Tongue (tissue), 2 donors: Measurements from ENCODE around the gene MEX3B. TPM values are rescaled to one million over a fixed set of nuclear protein-coding genes. Genes with fewer than 3 reads are reported as not detected.
"Not testable (repeated sequence)": the region's sequence is repeated elsewhere in the genome, so short reads cannot be mapped to it uniquely, and the experiment has no call there.

ENCODE experiments used
- DNase-seq: peaks from one replicate; pipeline ENCODE4 v3.0.0-alpha.2; 2015
- total RNA-seq: library from RNA; depleted of rRNA; stranded (reverse); fragments of >200 nt; gene quantifications from one replicate; pipeline ENCODE4 v1.2.3, GENCODE V29; 2014

Gene MEX3B
- total RNA-seq, 1 donor from 2014 or later: 9.1 TPM

DNA sequence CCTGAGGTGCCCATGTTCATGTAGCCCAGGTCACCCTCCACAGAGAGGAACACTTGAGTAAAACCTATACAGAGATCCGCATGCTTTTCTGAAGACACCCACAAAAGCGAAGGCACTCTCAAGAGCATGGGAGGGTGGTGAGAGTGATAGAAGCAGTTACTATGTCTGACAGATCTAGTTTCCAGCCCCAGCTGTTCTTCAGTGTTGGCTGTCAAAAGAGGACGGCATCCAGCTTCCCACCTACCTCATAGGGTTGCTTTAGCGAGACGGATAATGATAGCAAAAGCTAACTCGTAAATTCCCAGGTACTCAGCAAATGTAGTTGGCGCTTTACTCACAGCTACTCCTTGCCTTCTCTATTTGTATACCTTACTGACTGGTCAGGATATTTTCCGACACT, 3.0 kb upstream of the MEX3B start:
- DNase-seq: peak; percentile 53

DNA sequence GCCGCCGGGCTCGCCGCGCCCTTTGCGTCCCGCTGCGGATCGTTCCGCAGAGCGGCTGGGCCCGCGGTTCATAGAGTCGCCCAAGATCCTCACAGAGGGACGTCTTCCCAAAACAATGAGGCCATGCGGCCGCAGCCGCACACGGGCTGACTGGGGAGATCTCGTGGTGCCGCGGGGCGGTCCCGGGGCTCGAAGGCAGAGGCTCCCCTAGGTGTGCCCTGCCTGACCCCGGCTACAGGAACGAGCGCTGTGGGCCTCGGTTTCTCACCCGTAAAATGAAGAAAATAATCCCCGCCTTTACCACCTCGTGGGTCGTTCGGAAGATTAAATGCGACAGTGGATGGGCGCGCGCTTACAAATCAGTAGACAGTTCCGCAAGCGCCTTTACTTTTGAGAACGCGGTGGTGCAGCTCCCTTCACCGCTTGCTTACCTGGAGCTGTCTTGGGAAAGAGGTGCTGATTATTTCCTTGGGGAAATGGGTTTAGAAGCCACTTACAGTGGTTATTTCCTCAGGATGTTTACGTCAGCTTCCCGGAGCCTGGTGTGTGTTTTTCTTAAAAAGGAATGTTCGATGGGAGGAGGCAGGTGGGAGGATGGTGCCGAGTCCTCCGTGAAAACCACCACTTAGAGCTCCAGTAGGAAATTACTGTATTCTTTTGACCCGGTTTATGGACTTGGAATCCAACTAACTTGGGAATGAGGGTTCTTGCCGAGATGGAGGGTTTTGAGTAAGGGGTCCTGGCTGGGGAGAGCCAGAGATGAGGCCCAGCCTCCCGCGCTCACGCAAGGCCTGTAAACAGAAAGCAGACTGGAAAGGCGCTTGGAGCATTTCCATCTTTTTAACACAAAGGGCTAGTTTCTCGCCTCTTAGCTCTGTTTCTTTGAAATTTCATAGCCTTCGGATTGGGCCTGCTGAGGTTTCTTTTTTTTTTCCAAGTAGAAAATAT, 1.9 kb upstream of the MEX3B start:
- DNase-seq: peak; percentile 49

DNA sequence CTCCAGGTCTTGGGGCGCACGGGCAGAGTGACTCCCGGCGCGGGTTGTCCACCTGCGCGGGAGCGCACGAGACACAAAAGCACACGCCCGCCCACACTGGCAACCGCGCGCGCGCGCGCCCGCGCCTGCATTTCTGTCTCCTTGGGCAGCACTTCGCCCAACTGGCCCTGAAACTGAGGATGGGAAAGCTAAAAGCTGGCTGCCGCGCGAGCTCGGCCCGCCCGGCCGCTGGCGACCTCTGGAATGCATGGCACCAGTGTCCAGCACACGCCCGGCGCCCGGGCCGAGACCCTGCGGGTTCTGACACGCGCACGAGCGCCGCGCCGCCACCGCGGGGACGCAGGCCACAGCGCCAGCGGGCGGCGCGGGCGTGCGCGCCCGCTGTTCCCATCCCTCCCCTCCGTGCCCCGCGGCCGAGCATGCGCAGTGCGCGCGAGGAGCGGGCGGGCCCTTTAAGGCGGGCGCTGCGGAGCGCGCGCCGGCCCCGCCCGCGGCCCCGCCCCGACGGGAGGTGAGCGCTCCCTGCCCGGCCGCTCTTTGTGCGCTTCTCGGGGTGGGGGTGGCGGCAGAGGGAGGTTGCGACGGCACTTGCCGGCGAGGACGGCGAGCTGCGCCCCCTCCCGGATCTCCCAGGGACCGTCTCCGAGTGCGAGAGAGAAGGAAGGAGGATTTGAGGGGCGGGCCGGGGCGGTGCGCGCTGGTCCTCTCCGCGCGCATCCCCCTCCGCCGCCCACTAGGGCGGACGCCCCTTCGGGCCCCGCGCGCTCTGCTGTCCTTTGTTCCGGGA, 1.0 kb upstream of the MEX3B start:
- peak; percentile 98 for DNase-seq

DNA sequence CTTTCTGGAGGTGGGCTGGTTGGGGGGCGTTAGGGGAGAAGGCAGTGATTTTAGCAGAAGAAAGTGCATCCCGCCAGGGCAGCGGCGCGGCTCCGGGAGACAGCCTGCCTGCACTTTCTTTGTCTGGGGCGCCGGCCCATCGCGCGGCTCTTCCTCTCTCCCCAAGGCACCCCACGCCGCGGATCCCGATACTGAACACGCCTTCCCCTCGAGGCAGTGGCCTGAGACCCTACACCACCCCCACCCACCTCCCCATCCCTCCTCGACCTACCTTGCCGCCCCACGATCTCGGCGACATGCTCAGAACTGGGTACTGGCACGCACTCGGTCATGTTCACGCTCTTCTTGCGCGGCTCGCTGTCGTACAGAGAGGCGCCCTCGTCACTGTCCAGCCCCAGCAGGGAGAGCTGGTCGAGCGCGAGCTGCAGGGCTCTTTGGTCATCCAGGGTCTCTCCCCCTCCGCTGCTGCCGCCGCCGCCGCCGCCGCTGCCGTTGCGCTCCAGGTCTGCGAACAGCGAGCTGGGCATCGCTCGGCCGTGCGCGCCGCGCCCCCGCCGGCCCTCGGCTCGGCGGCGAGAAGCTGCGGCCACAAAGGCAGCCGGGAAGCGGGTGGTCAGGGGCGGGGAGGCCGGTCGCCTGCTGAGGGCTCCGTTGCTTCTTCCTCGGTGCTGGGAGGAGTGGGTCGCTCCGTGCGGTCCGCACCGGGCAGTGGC, 483 bp downstream of the MEX3B start:
- DNase-seq: peak; percentile 60

DNA sequence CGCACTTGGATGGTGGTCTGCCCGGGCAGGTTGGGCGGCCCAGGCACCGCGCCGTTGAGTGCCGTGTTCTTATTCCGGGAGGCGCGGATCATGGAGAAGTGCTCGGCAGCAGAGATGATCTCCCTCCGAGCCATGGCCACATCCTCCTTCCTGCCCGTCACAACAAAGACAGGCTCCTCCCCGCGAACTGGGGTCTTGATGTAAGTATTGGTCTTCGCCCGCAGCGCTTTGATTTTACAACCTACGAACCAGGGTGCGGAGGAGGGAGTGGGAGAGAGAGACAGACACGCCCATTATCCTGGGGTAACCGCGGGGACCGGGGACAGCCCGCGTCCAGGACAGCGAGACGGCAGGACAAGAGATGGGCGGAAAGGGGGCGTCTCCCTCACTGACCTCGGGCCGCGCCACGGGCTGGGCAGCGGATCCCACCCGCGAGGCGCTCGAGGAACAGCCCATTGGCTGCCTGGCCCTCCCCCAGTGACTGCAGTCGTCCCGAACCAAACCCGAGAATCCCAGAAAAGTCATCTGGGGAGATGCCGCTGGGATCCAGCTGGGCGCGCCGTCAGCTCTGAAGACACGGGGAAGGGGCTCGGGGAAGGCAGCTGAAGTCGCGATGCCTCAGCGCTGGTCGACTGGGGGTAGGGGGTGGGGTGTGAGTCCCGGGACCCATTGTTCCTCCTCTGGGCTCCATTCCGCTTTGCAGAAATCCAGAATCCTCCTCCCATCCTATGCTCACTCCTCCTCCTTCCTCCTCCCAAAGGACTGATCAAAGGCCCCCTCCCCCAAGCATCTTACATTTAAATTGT, 1.2 kb downstream of the MEX3B start:
- DNase-seq: peak; percentile 83

DNA sequence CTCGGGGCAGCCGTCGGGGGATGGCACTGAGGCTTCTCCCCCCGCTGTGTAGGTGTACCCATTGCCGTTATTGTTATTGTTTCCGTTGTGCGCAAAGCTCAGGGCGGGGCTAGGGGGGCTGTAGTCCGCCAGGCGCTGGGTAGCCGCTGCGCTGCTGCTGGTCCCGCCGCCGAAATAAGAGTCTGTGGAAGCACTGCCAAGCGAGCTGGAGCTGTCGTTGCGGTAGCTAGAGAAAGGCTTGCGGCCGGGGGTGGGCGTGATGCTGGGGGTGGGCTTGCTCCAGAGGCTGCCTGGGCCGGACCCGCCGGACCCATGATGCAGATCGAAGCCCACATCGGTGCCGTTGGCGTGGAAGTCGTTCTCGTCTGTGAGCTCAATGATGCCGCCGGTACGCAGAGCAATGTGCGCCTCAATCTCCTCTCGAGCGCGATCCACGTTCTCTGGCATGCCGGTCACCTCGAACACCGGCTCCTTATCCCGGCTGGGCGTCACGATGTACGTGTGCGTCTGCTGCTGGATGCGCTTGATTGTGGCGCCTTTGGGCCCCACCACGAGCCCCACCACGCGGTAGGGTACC, 1.9 kb downstream of the MEX3B start:
- peak; percentile 31 for DNase-seq

DNA sequence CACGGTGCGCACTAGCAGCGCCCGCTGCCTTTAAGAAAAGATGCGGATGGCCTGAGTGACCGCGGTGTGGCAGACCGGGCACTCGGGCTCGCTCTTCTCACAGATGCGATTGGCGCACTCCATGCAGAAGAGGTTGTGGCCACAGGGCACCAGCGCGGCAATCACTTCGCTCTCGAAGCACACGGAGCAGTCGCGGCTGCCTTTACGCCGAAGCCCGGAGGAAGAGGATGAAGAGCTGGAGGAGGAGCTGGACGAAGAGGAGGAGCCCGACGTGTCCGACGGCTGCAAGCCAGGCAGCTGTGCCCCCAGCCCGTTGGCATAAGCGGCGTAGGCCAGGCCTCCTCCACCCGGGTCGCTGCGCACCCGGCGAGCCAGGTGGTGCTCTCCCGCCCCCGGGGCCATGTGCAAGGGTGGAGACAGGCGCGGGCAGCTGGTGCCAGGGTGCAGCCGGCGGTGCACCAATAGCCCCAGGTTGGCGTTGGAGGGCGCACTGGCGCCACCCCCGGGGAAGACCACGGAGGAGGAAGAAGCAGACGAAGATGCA, 2.6 kb downstream of the MEX3B start:
- peak; percentile 72 for DNase-seq

DNA sequence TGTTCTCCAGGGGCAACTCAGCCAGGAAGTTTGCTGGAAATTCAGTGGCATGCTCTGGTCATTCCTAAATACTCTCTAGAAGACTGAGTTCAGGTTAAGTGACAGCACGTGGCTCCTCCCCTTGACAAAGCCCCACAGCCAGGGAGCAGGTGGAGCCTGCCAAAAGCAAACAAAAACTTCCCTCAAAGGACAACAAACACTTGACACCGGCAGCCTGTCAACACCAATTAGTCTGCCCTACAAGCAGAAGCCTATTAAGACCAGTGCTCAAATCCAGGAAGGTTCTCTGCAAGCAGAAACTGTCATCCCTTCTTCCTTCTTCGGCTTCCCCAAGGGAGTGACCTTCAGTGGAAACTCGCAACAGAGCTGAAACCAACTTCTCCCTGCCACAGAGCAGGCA, 5.0 kb downstream of the MEX3B start:
- peak; percentile 54 for DNase-seq

DNA sequence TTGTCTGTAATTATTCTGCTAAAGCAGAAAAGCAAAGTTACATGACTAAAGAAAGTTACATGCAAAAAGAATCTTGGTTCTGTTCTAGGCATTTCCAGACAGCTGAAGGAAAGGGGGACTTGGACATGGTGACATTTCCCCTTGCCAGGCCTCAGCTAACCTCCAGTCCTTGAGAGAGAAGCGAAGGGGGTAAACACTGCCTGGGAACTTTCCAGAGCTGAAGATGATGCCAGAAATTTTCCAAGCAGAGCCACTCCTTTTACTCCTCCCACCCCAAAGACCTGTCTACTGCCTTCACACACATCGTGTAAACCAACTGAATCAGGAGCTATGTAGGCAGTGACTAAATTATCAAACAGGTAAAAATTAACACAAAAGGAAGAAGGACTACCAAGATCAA, 5.4 kb downstream of the MEX3B start:
- peak; percentile 66 for DNase-seq

DNA sequence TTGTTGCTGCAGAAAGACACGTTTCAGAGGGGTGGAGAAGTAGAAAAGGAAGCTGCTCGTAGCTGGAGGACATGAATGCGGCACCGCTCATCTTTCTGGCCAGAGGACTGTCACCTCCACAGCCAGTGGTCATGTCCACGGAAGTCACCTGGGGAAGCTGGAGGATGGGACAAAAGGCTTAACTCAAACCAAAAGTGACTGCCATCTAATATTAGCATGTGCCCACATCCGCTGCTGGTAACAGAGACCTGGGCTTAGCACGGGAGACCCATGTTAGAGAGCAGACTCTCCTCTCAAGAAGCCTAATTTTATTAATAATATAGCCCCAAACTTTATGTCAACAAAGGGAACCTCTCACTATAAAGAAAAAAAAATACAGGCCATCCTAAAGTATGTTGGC, 5.9 kb downstream of the MEX3B start:
- DNase-seq: no peak

DNA sequence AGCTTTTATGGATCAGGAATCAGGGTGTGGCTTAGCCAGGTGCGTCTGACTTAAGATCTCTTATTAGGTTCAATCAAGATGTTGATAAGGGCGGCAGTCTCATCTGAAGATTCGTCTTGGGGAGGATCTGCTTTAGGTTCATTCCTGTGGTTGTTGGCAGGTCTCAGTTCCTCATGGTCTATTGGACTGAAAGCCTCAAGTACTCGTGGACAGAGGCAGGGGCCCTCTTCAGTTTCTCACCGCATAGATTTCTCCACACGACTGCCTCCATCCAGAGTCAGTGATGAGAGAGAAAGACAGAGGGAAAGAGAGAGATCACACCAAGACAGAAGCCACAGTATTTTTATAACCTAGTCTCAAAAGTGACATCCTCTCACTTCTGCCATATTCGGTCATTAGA, 9.4 kb downstream of the MEX3B start:
- DNase-seq: no peak

DNA sequence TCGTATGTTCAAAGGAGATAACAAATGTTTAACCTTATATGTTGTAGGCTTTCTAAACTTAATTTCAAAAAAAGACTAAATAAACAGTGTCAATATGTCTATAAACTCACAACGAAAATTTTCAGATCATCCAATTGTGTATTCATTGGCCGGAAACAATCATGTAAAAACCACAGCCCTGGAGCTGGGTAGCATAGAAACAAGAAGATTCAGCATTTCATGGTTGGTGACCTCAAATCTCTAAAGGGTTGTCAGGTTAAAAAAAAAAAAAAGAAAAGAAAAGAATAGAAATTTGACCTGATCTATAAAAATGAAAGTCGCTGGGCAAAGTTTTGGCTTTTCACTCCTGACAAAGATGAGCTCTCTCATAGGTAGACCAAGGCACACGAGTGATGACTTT, 13.9 kb downstream of the MEX3B start:
- DNase-seq: no peak

DNA sequence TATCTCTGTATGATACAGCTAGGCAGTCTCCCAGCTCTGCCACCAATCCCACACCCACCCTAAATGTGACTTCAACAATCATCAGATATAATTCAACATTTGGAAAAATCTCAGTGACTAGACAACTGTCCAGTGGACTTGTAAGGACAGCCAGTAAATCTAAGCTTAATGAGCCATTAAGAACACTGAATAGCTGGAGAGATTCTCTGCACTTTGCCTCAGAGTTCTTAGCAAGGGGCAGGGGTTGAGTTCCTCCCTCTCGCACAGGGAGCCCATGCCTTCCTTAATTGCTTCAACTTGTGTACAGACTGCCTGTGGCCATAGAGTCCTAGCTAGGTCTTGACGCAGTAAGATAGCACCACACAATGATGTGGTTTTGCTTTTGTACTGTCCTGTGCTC, 15.6 kb downstream of the MEX3B start:
- no peak for DNase-seq

DNA sequence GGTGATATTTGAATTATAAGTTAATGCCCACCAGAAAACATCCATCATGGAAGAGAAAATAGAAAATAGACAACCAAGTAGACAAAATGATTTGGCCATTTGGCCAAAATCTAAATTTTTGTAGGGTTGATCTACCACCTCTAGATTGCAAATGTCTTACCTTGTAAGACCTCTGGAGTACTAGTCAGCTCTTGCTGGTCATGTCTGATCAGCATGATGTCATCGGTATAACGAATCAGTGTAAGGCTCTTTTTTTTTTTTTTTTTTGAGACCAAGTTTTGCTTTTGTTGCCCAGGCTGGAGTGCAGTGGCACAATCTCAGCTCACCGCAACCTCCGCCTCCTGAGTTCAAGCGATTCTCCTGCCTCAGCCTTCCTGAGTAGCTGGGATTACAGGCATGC, 17.7 kb downstream of the MEX3B start:
- DNase-seq: not testable (repeated sequence)

DNA sequence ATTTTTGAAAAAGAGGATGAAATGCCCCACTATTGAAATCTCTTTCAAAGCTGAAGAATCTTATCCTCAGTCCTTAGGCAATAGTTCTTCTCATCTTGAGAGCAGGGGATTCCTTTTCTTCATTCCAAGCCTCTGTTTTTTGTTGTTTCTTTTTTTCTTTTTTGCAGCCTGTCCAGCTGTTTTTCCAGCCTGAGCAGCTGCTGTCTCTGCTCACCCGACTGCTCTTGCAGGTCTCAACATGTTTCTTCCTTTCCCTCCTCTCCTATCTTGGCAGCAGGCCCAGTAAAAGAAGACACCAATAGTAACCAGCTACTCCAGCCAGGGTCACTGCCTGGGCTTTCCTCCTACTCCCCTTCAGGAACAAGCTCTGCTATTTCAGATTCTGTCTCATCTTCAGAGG, 23.8 kb downstream of the MEX3B start:
- DNase-seq: peak; percentile 93

DNA sequence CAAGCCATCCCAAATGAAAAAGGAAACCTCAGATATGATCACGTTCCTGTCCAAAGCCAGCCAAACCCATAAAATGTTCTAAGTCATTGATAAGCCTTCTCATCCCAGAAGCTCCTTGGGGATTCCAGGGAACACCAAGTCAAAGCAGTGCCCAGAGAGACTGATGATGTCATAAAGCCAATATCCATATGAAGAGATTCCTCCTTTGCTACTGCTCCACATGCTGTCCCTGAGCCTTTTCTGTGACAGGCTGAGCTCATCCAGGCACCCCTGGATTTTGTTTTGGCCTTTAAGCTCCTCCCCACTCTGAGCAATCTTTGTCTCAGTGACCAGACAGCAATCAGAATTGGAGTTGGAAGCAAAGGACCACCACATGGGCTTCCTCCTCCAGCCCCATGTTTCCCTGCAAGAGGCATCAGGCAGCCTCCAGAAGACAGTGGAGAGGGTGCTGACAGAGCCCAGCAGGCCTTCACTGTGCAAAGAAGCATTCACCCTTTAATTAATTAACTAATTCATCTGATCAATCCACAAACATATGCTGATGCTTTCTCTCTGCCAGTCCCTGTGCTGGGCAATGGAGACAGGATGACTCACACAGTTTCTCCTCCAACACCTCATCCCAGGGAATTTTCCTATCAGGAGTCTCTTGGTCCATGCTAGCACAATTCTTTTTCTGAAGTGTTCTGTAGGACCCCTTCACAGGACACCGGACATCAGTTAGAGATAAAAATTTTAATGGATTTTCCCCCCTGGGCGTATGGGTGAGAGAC, 25.0 kb downstream of the MEX3B start:
- no peak for DNase-seq

DNA sequence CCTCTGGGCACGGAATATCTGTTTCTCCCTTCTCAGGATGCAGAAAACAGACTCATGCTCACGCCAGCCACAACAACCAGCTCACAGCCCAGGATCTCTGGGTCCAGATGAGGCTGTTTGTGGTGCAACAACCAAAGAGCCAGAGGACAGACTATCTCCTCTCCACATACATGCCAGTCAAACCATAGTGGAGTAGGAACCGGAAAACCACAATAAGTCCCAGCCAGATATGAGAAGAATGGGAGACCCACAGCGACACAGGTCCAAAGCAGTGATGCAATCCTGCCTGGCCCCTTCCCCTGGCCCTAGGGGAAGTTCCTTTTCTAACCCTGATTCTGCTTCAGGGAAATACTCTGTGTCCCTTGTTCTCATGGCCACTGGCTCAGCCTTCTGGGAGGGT, 27.6 kb downstream of the MEX3B start:
- DNase-seq: no peak

DNA sequence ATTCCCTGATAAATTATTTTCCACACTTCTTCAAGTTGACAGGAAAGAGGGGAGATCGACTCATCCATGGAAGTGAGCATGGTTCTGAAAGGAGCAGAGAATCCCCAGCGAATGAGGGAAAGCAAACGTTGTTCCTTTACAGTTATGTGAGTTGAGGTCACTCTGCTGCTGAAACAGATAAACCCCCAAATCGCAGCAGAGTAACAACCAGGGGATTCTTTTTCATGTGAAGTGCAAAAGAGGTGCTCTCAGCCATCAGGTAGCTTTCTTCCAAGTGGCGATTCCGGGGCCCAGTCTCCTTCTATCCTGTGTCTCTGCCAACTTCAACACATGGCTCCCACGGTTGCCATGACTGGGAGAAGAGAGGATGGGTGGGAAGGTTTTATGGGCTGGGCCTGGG, 28.2 kb downstream of the MEX3B start:
- no peak for DNase-seq

DNA sequence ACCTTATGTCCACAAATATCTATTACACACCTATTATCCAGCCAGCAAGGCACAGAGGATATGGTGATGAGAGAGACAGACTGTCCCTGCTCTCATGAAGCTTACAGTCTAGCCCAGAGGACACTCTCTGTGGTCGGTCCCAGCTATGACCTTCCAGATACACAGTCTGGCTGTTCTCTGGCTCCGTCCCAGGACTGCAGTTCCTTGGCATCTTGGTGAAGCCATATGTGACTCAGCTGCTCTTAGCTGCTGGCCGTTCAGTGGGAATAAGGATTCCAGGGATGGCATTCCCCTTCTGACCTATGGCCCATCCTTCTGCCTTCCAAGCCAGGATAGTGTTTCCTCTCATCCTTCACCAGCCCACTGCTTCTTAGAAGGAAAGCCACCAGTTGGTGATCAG, 30.8 kb downstream of the MEX3B start:
- DNase-seq: peak; percentile 16

DNA sequence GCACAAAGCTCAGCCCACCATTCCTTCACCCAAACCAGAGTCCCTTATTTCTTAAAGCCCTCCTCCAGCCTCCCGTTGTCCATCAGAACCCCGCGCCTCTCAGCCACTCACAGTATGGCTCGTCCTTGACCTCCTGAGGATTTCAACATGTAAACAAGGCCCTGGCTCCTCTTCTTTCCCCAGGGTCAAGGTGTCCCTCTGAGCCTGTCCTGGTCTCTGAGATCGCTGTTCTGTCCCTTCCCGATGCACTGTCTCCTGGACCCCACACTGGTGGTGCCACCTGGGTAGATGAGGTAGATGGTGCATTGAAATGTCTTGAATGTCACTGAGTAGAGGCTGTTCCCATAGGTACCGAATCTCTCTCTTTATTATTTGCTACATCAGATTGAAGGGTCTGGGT, 32.9 kb downstream of the MEX3B start:
- DNase-seq: no peak
